ENCODE data around the gene ARHGEF40. TPM values are rescaled to one million over a fixed set of nuclear protein-coding genes. Genes with fewer than 3 reads are reported as not detected.
A peak's percentile ranks its signal among the peaks of the same experiment; 100 is the strongest.

The ARHGEF40 gene
- total and polyA plus RNA-seq, 2 donors (not counting 1 experiment from before 2014, with no cell fraction given), result 1.0 to 1.7 TPM

DNA sequence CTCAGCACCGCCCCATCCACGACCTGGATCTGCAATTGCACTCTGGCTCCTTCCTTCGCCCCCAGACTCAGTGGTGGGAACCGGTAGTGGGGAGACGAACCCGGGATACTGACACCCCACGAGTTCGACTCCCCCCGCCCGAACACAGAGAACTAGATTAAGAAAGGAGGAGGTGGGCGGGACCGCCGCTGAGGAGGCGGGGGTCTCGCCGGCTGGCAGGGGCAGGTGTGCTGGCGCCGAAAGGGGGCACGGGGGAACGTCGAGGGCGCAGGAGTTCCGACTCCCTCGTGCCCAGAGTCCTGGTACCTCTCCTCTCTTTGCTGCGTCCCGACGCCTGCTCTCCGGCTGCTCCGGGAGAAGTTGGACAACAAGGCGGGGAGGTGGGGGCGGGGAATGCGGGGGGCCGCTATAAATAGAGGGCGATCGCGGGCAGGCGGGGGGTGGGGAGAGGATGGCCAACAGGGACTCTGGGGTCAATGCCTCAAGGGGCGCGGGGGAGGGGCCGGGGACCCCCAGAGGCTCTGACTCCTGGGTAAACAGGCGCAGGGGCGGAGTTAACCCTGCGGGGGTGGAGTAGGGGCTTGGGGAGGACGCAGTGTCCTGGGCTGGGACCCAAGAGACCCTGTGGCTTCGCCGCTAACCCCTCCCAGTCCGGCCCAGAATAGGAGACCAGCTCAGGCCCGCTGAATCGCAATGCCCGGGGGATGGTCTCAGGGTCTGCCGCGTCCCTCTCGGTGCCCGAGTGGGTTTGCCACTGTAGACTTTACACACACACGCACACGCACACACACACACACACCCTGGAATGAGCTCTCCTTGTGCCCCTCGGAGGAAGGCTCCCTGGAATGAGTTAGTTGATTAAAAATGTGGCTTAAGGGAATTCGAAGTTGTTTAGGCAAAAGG, 44.5 kb upstream of the ARHGEF40 start:
- Histone ChIP-seq H3K4me2 (replicated peaks; ENCODE audit: low read depth, low read length, poor library complexity, severe bottlenecking) (peak overlapping the region; percentile 99), H3K4me1 (ENCODE audit: control insufficient read depth in 2 of 2, insufficient read depth in 2 of 2, low read length in 2 of 2) (peaks cover 12 to 23% of the 10 kb centered on the region in 2 donors), H3K9me3 (ENCODE audit: control extremely low read depth in 1 of 3, control insufficient read depth in 2 of 3, insufficient read depth in 1 of 3, low read length in 2 of 3) (no peaks in the 10 kb centered on the region), H3K79me2 (ENCODE audit: control insufficient read depth, insufficient read depth, low read length) (no peaks in the 10 kb centered on the region), H3K27me3 (replicated peaks in 1 of 4; ENCODE audit: control extremely low read depth in 1 of 4, control insufficient read depth in 3 of 4, insufficient read depth in 4 of 4, low read length in 3 of 4) (peaks cover 0 to 30% (median 8%) of the 10 kb centered on the region in 4 experiments), H4K20me1 (ENCODE audit: control insufficient read depth, insufficient read depth, low read length, poor library complexity, severe bottlenecking) (no peaks in the 10 kb centered on the region), H2AFZ (ENCODE audit: insufficient read depth, low read depth, low read length, poor library complexity, severe bottlenecking) (peak overlapping the region; percentile 97), H3K27ac (ENCODE audit: low read length in 2 of 2) (no peak overlapping the region), H3K36me3 (replicated peaks in 1 of 2; ENCODE audit: control extremely low read depth in 1 of 2, control insufficient read depth in 1 of 2, extremely low read depth in 1 of 2, insufficient read depth in 2 of 2, low read length in 1 of 2) (no peaks in the 10 kb centered on the region), H3K9ac (ENCODE audit: low read length) (peak overlapping the region; percentile 78), H3K4me3 (ENCODE audit: control extremely low read depth in 1 of 5, extremely low read depth in 1 of 5, insufficient read depth in 1 of 5, low read depth in 2 of 5, low read length in 4 of 5) (peak overlapping the region; percentile 15 to 86 (median 75))
- POLR2A ChIA-PET, result no interaction called here
- ATAC-seq (ENCODE audit: low read depth) (peak; percentile 28), DNase-seq (peak; percentile 18)
- H3K27ac Mint-ChIP-seq, result peak overlapping the region; percentile 61
- CTCF ChIA-PET, result interaction anchor here (0.6 to 3.2 kb wide), 5 partner anchors 10 to 79 kb away, joined by 3 to 21 read pairs (median 3); no protein-coding TSS in a partner anchor
- no peaks in the 10 kb centered on the region for H3K9me3 Mint-ChIP-seq (ENCODE audit: insufficient read depth)
- H3K4me1 Mint-ChIP-seq, result peaks cover 19% of the 10 kb centered on the region
- H3K4me3 Mint-ChIP-seq, result peak overlapping the region; percentile 93
- WGBS (ENCODE audit: insufficient coverage), result 8% methylated on average over 31 of the region's 58 CpGs
- intact Hi-C loops (cut with micrococcal nuclease), result loop anchor here (2.0 kb wide), 3 partner anchors 45 to 79 kb away; partner anchors contain the start of gene ARHGEF40
- TF ChIP-seq EZH2 (IDR thresholded peaks at IDR 0.05; ENCODE audit: borderline replicate concordance, insufficient read depth, low read depth, low read length, poor library complexity, severe bottlenecking), result no peak
- TF ChIP-seq, protein P1, sequence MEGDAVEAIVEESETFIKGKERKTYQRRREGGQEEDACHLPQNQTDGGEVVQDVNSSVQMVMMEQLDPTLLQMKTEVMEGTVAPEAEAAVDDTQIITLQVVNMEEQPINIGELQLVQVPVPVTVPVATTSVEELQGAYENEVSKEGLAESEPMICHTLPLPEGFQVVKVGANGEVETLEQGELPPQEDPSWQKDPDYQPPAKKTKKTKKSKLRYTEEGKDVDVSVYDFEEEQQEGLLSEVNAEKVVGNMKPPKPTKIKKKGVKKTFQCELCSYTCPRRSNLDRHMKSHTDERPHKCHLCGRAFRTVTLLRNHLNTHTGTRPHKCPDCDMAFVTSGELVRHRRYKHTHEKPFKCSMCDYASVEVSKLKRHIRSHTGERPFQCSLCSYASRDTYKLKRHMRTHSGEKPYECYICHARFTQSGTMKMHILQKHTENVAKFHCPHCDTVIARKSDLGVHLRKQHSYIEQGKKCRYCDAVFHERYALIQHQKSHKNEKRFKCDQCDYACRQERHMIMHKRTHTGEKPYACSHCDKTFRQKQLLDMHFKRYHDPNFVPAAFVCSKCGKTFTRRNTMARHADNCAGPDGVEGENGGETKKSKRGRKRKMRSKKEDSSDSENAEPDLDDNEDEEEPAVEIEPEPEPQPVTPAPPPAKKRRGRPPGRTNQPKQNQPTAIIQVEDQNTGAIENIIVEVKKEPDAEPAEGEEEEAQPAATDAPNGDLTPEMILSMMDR (IDR thresholded peaks at IDR 0.05), result no peak
- peaks cover 16% of the 10 kb centered on the region for H3K27me3 Mint-ChIP-seq

Data from B cell (primary cell).